CD4-positive, alpha-beta memory T cell (primary cell): ENCODE measurements around the gene COPG2. TPM values are rescaled to one million over a fixed set of nuclear protein-coding genes. Genes with fewer than 3 reads are reported as not detected.
"Not testable (repeated sequence)": the region's sequence is repeated elsewhere in the genome, so short reads cannot be mapped to it uniquely, and the experiment has no call there.

ENCODE experiments used
- CTCF ChIA-PET: fragments of 350-600 bp; sonication (Branson Sonifier 250); formaldehyde crosslinking; loops from one replicate; lab custom pipeline; 2021; ENCODE audit warnings: inconsistent platforms; ENCODE audit not compliant: partially characterized antibody; lab: Charles Lee
- POLR2A ChIA-PET: fragments of 350-600 bp; sonication (Branson Sonifier 250); formaldehyde crosslinking; loops from one replicate; lab custom pipeline; 2021; ENCODE audit not compliant: partially characterized antibody; lab: Charles Lee
- DNase-seq, 5 donors: peaks; one replicate each; pipeline versions ENCODE4 v3.0.0 to v3.0.0-alpha.2; 2020 to 2022; ENCODE audit warnings: mixed read lengths in 1 of 5
- H3K27ac ChIP-seq: one replicate; pipeline ENCODE4 v1.7.0; 2013; ENCODE audit warnings: low read depth, low read length
- H3K27me3 ChIP-seq: 2 replicates; pipeline ENCODE4 v1.7.0; 2013; ENCODE audit warnings: mild to moderate bottlenecking, low read length, moderate library complexity; ENCODE audit not compliant: insufficient read depth
- H3K36me3 ChIP-seq: 2 replicates; pipeline ENCODE4 v1.7.0; 2013; ENCODE audit warnings: mild to moderate bottlenecking, low read length, moderate library complexity; ENCODE audit not compliant: insufficient read depth
- H3K4me1 ChIP-seq: 2 replicates; pipeline ENCODE4 v1.7.0; 2013; ENCODE audit warnings: mild to moderate bottlenecking, low read length, moderate library complexity; ENCODE audit not compliant: insufficient read depth
- H3K4me3 ChIP-seq, 2 donors: one replicate each; pipeline ENCODE4 v1.7.0; 2013; ENCODE audit warnings: low read length in 2 of 2, mild to moderate bottlenecking in 1 of 2
- H3K9me3 ChIP-seq, 2 donors: one replicate each; pipeline ENCODE4 v1.7.0; 2013; ENCODE audit warnings: low read length in 2 of 2, control low read depth in 1 of 2; ENCODE audit not compliant: control insufficient read depth in 1 of 2
- H3K27ac Mint-ChIP-seq, 7 donors: one replicate each; pipeline ENCODE4 v1.8.0; 2020 to 2021; ENCODE audit warnings: mixed read lengths in 7 of 7, mild to moderate bottlenecking in 6 of 7, inconsistent platforms in 3 of 7, moderate library complexity in 3 of 7
- H3K27me3 Mint-ChIP-seq, 2 donors: one replicate each; pipeline ENCODE4 v1.8.0; 2020 to 2021; ENCODE audit warnings: mixed read lengths in 2 of 2
- H3K36me3 Mint-ChIP-seq, 2 donors: one replicate each; pipeline ENCODE4 v1.8.0; 2020 to 2021; ENCODE audit warnings: mixed read lengths in 2 of 2, inconsistent platforms in 1 of 2, mild to moderate bottlenecking in 1 of 2
- H3K4me1 Mint-ChIP-seq, 4 donors: one replicate each; pipeline ENCODE4 v1.8.0; 2020 to 2021; ENCODE audit warnings: mixed read lengths in 4 of 4, mild to moderate bottlenecking in 1 of 4
- H3K4me3 Mint-ChIP-seq, 8 donors: one replicate each; pipeline ENCODE4 v1.8.0; 2020 to 2021; ENCODE audit warnings: mixed read lengths in 8 of 8, mild to moderate bottlenecking in 7 of 8, moderate library complexity in 6 of 8, inconsistent platforms in 3 of 8
- H3K9me3 Mint-ChIP-seq, 8 donors: one replicate each; pipeline ENCODE4 v1.8.0; 2020 to 2021; ENCODE audit warnings: mixed read lengths in 8 of 8, mild to moderate bottlenecking in 5 of 8, inconsistent platforms in 3 of 8, moderate library complexity in 1 of 8
- intact Hi-C: fragments of 100-400 bp; cut with micrococcal nuclease; formaldehyde crosslinking; loops from one replicate; pipeline ENCODE4 v1.15.1; 2023
- polyA plus RNA-seq, 2 donors: library from polyadenylated mRNA; unstranded; fragments of 300-500 nt; fragmentation: Illumina TruSeq; gene quantifications; one replicate each; pipeline ENCODE4 v1.2.3, GENCODE V29; 2021
- total RNA-seq, 2 experiments: library from RNA; stranded (reverse); gene quantifications; one replicate each; pipeline ENCODE4 v1.2.3, GENCODE V29; 2021

Gene COPG2
- total and polyA plus RNA-seq, 4 experiments from 2014 or later, result 0.92 to 8.2 (median 4.9) TPM

- DNase-seq, result not testable (repeated sequence)
These were observed 144.9 kb downstream of the COPG2 start for GRCh38 chr7:130523519-130524125.

GRCh38 chr7:130521258-130521951 is 147.1 kb downstream of the COPG2 start:
- ChIA-PET POLR2A (no interaction called here), CTCF (no interaction called here)
- no peak for DNase-seq
- intact Hi-C loops, result no loop called here
- no peaks in the 10 kb centered on the region for H3K9me3 ChIP-seq
- no peaks in the 10 kb centered on the region for H3K36me3 ChIP-seq
- H3K27ac ChIP-seq, result no peak overlapping the region
- H3K27me3 Mint-ChIP-seq, result no peaks in the 10 kb centered on the region
- no peaks in the 10 kb centered on the region for H3K27me3 ChIP-seq
- no peaks in the 10 kb centered on the region for H3K36me3 Mint-ChIP-seq
- no peaks in the 10 kb centered on the region for H3K9me3 Mint-ChIP-seq
- H3K4me1 Mint-ChIP-seq, result no peaks in the 10 kb centered on the region
- no peak overlapping the region for H3K4me3 ChIP-seq
- no peaks in the 10 kb centered on the region for H3K4me1 ChIP-seq
- H3K4me3 Mint-ChIP-seq, result no peak overlapping the region
- H3K27ac Mint-ChIP-seq, result no peak overlapping the region

More at GRCh38 chr7:130523519-130524125, 144.9 kb downstream of the COPG2 start:
- H3K27ac ChIP-seq, intact Hi-C loops, H3K4me1 Mint-ChIP-seq, H3K4me3 ChIP-seq, CTCF ChIA-PET, H3K36me3 ChIP-seq, H3K9me3 ChIP-seq, H3K27me3 ChIP-seq, POLR2A ChIA-PET, H3K4me1 ChIP-seq, H3K27ac Mint-ChIP-seq, H3K27me3 Mint-ChIP-seq, H3K9me3 Mint-ChIP-seq, H3K4me3 Mint-ChIP-seq, H3K36me3 Mint-ChIP-seq: not testable (repeated sequence)

GRCh38 chr7:130515315-130516040 is 153.1 kb downstream of the COPG2 start:
- POLR2A ChIA-PET, result no interaction called here
- Histone ChIP-seq H3K27ac (no peak overlapping the region), H3K4me3 (no peak overlapping the region), H3K27me3 (no peaks in the 10 kb centered on the region), H3K4me1 (no peaks in the 10 kb centered on the region), H3K9me3 (no peaks in the 10 kb centered on the region), H3K36me3 (no peaks in the 10 kb centered on the region)
- Mint-ChIP-seq H3K4me1 (no peaks in the 10 kb centered on the region), H3K4me3 (no peak overlapping the region), H3K36me3 (no peaks in the 10 kb centered on the region), H3K27me3 (no peaks in the 10 kb centered on the region), H3K27ac (no peak overlapping the region), H3K9me3 (no peaks in the 10 kb centered on the region)
- CTCF ChIA-PET, result no interaction called here
- no peak for DNase-seq
- intact Hi-C loops, result no loop called here

- no peaks in the 10 kb centered on the region for H3K9me3 ChIP-seq
- H3K36me3 ChIP-seq, result no peaks in the 10 kb centered on the region
- H3K4me3 ChIP-seq, result no peak overlapping the region
- H3K27ac ChIP-seq, result no peak overlapping the region
- H3K27ac Mint-ChIP-seq, result no peak overlapping the region
- H3K27me3 Mint-ChIP-seq, result no peaks in the 10 kb centered on the region
- no peaks in the 10 kb centered on the region for H3K9me3 Mint-ChIP-seq
- H3K27me3 ChIP-seq, result no peaks in the 10 kb centered on the region
- no peaks in the 10 kb centered on the region for H3K4me1 Mint-ChIP-seq
- no peaks in the 10 kb centered on the region for H3K36me3 Mint-ChIP-seq
- intact Hi-C loops, result no loop called here
- H3K4me1 ChIP-seq, result no peaks in the 10 kb centered on the region
- no peak overlapping the region for H3K4me3 Mint-ChIP-seq
- no peak for DNase-seq
- POLR2A ChIA-PET, result no interaction called here
- CTCF ChIA-PET, result no interaction called here
These were observed 155.1 kb downstream of the COPG2 start for GRCh38 chr7:130513447-130513846.

- intact Hi-C loops, H3K4me1 ChIP-seq, H3K27me3 Mint-ChIP-seq, POLR2A ChIA-PET, H3K9me3 Mint-ChIP-seq, H3K9me3 ChIP-seq, H3K27ac ChIP-seq, H3K27ac Mint-ChIP-seq, H3K4me1 Mint-ChIP-seq, H3K27me3 ChIP-seq, H3K4me3 Mint-ChIP-seq, DNase-seq, CTCF ChIA-PET, H3K4me3 ChIP-seq, H3K36me3 Mint-ChIP-seq, H3K36me3 ChIP-seq: not testable (repeated sequence)
These were observed 156.5 kb downstream of the COPG2 start for GRCh38 chr7:130512038-130512437.

- Histone ChIP-seq H3K4me3 (no peak overlapping the region), H3K4me1 (no peaks in the 10 kb centered on the region), H3K9me3 (no peaks in the 10 kb centered on the region), H3K27me3 (no peaks in the 10 kb centered on the region), H3K27ac (no peak overlapping the region), H3K36me3 (no peaks in the 10 kb centered on the region)
- peaks cover 29 to 47% of the 10 kb centered on the region in 2 donors for H3K36me3 Mint-ChIP-seq
- intact Hi-C loops, result no loop called here
- H3K27me3 Mint-ChIP-seq, result no peaks in the 10 kb centered on the region
- POLR2A ChIA-PET, result no interaction called here
- no peaks in the 10 kb centered on the region for H3K9me3 Mint-ChIP-seq
- no peak overlapping the region for H3K4me3 Mint-ChIP-seq
- H3K4me1 Mint-ChIP-seq, result no peaks in the 10 kb centered on the region
- no peak overlapping the region for H3K27ac Mint-ChIP-seq
- no peak for DNase-seq
- CTCF ChIA-PET, result no interaction called here
These were observed 162.2 kb downstream of the COPG2 start for GRCh38 chr7:130506358-130506757.

- no peaks in the 10 kb centered on the region for H3K36me3 ChIP-seq
- H3K9me3 ChIP-seq, result no peaks in the 10 kb centered on the region
- no peaks in the 10 kb centered on the region for H3K9me3 Mint-ChIP-seq
- no peaks in the 10 kb centered on the region for H3K4me1 ChIP-seq
- no peaks in the 10 kb centered on the region for H3K4me1 Mint-ChIP-seq
- no peak overlapping the region for H3K4me3 Mint-ChIP-seq
- H3K4me3 ChIP-seq, result no peak overlapping the region
- ChIA-PET CTCF (no interaction called here), POLR2A (no interaction called here)
- no peak overlapping the region for H3K27ac Mint-ChIP-seq
- intact Hi-C loops, result no loop called here
- H3K27ac ChIP-seq, result no peak overlapping the region
- H3K27me3 ChIP-seq, result no peaks in the 10 kb centered on the region
- H3K27me3 Mint-ChIP-seq, result no peaks in the 10 kb centered on the region
- no peak for DNase-seq
- H3K36me3 Mint-ChIP-seq, result peaks cover 29 to 50% of the 10 kb centered on the region in 2 donors
These were observed 162.8 kb downstream of the COPG2 start for GRCh38 chr7:130505753-130506152.
